HEK293 (cell line): ENCODE measurements around the gene HMG20B.

ENCODE experiments used
- GLIS2 ChIP-seq: fragments of 450-650 bp; formaldehyde crosslinking; IDR thresholded peaks from 2 replicates; pipeline ENCODE4 v1.5.1; 2016; ENCODE audit warnings: missing biosample characterization, missing genetic modification characterization
- KLF1 ChIP-seq: fragments of 450-650 bp; formaldehyde crosslinking; IDR thresholded peaks from 2 replicates; pipeline ENCODE4 v1.5.1; 2016; ENCODE audit warnings: missing biosample characterization, missing genetic modification characterization
- KLF10 ChIP-seq: fragments of 450-650 bp; IDR thresholded peaks from 2 replicates; pipeline ENCODE4 v1.5.1; 2018; ENCODE audit warnings: missing biosample characterization, mild to moderate bottlenecking, missing genetic modification characterization
- KLF16 ChIP-seq: fragments of 450-650 bp; formaldehyde crosslinking; IDR thresholded peaks from 2 replicates; pipeline ENCODE4 v1.5.1; 2017; ENCODE audit warnings: missing biosample characterization, missing genetic modification characterization
- ZBTB44 ChIP-seq: fragments of 450-650 bp; IDR thresholded peaks from 2 replicates; pipeline ENCODE4 v1.5.1; 2018; ENCODE audit warnings: missing biosample characterization, mild to moderate bottlenecking, missing genetic modification characterization
- ZFP3 ChIP-seq: fragments of 450-650 bp; formaldehyde crosslinking; IDR thresholded peaks from 2 replicates; pipeline ENCODE4 v1.5.1; 2016; ENCODE audit warnings: low read depth, missing biosample characterization, missing genetic modification characterization
- ZFP69B ChIP-seq: fragments of 450-650 bp; formaldehyde crosslinking; IDR thresholded peaks from 2 replicates; pipeline ENCODE4 v1.5.1; 2016; ENCODE audit warnings: missing biosample characterization, missing genetic modification characterization
- ZNF266 ChIP-seq: fragments of 450-650 bp; formaldehyde crosslinking; IDR thresholded peaks from 2 replicates; pipeline ENCODE4 v1.5.1; 2016; ENCODE audit warnings: missing biosample characterization, missing genetic modification characterization, low read depth
- ZNF274 ChIP-seq, 2 experiments: fragments of 200-500 bp in 1 of 2; fragments of 450-650 bp in 1 of 2; sonication (Bioruptor generic) in 1 of 2; formaldehyde crosslinking in 1 of 2; IDR thresholded peaks; 2 replicates each; pipeline versions ENCODE4 v1.5.1 to v1.6.1; 2014 to 2016; ENCODE audit warnings: borderline replicate concordance in 1 of 2, inconsistent platforms in 1 of 2, low read length in 1 of 2, missing biosample characterization in 1 of 2, missing genetic modification characterization in 1 of 2
- ZNF292 ChIP-seq: fragments of 450-650 bp; formaldehyde crosslinking; IDR thresholded peaks from 2 replicates; pipeline ENCODE4 v1.5.1; 2016; ENCODE audit warnings: low read depth, missing biosample characterization, missing genetic modification characterization, borderline replicate concordance
- ZNF398 ChIP-seq: fragments of 450-650 bp; formaldehyde crosslinking; IDR thresholded peaks from 2 replicates; pipeline ENCODE4 v1.5.1; 2017; ENCODE audit warnings: missing biosample characterization, missing genetic modification characterization
- ZNF423 ChIP-seq: fragments of 450-650 bp; formaldehyde crosslinking; IDR thresholded peaks from 2 replicates; pipeline ENCODE4 v1.5.1; 2016; ENCODE audit warnings: missing biosample characterization, missing genetic modification characterization
- ZNF426 ChIP-seq: fragments of 450-650 bp; formaldehyde crosslinking; IDR thresholded peaks from 2 replicates; pipeline ENCODE4 v1.5.1; 2017; ENCODE audit warnings: missing biosample characterization, missing genetic modification characterization, mild to moderate bottlenecking, inconsistent platforms, moderate library complexity
- TF ChIP-seq, protein P1 (sequence below): fragments of 450-650 bp; formaldehyde crosslinking; IDR thresholded peaks from 2 replicates; pipeline ENCODE4 v1.5.1; 2016; ENCODE audit warnings: missing biosample characterization, missing genetic modification characterization, borderline replicate concordance
- TF ChIP-seq, protein P2 (sequence below): fragments of 450-650 bp; formaldehyde crosslinking; IDR thresholded peaks from 2 replicates; pipeline ENCODE4 v1.5.1; 2016; ENCODE audit warnings: missing biosample characterization, missing genetic modification characterization, low read depth
- TF ChIP-seq, protein P3 (sequence below): fragments of 450-650 bp; formaldehyde crosslinking; IDR thresholded peaks from 2 replicates; pipeline ENCODE4 v1.5.1; 2016; ENCODE audit warnings: missing biosample characterization, missing genetic modification characterization
- TF ChIP-seq, protein P4 (sequence below): fragments of 450-650 bp; formaldehyde crosslinking; IDR thresholded peaks from 2 replicates; pipeline ENCODE4 v1.5.1; 2016; ENCODE audit warnings: missing biosample characterization, missing genetic modification characterization
- TF ChIP-seq, protein P5 (sequence below): fragments of 450-650 bp; formaldehyde crosslinking; optimal IDR thresholded peaks from 2 replicates; pipeline ENCODE3; 2016; ENCODE audit warnings: missing biosample characterization, mild to moderate bottlenecking, missing genetic modification characterization

HMG20B gene

GRCh38 chr19:3606690-3607289 lies 34.0 kb downstream of the HMG20B start, which contains the start of gene TBXA2R (continued):
- TF ChIP-seq, protein P1, sequence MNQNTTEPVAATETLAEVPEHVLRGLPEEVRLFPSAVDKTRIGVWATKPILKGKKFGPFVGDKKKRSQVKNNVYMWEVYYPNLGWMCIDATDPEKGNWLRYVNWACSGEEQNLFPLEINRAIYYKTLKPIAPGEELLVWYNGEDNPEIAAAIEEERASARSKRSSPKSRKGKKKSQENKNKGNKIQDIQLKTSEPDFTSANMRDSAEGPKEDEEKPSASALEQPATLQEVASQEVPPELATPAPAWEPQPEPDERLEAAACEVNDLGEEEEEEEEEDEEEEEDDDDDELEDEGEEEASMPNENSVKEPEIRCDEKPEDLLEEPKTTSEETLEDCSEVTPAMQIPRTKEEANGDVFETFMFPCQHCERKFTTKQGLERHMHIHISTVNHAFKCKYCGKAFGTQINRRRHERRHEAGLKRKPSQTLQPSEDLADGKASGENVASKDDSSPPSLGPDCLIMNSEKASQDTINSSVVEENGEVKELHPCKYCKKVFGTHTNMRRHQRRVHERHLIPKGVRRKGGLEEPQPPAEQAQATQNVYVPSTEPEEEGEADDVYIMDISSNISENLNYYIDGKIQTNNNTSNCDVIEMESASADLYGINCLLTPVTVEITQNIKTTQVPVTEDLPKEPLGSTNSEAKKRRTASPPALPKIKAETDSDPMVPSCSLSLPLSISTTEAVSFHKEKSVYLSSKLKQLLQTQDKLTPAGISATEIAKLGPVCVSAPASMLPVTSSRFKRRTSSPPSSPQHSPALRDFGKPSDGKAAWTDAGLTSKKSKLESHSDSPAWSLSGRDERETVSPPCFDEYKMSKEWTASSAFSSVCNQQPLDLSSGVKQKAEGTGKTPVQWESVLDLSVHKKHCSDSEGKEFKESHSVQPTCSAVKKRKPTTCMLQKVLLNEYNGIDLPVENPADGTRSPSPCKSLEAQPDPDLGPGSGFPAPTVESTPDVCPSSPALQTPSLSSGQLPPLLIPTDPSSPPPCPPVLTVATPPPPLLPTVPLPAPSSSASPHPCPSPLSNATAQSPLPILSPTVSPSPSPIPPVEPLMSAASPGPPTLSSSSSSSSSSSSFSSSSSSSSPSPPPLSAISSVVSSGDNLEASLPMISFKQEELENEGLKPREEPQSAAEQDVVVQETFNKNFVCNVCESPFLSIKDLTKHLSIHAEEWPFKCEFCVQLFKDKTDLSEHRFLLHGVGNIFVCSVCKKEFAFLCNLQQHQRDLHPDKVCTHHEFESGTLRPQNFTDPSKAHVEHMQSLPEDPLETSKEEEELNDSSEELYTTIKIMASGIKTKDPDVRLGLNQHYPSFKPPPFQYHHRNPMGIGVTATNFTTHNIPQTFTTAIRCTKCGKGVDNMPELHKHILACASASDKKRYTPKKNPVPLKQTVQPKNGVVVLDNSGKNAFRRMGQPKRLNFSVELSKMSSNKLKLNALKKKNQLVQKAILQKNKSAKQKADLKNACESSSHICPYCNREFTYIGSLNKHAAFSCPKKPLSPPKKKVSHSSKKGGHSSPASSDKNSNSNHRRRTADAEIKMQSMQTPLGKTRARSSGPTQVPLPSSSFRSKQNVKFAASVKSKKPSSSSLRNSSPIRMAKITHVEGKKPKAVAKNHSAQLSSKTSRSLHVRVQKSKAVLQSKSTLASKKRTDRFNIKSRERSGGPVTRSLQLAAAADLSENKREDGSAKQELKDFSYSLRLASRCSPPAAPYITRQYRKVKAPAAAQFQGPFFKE: no peak
- peak; percentile 42 for TF ChIP-seq KLF1 (tag by site-specific recombination)
- TF ChIP-seq KLF16 (tag by site-specific recombination): peak; percentile 55; the same call in 1 of the 2 replicates
- TF ChIP-seq, protein P2, sequence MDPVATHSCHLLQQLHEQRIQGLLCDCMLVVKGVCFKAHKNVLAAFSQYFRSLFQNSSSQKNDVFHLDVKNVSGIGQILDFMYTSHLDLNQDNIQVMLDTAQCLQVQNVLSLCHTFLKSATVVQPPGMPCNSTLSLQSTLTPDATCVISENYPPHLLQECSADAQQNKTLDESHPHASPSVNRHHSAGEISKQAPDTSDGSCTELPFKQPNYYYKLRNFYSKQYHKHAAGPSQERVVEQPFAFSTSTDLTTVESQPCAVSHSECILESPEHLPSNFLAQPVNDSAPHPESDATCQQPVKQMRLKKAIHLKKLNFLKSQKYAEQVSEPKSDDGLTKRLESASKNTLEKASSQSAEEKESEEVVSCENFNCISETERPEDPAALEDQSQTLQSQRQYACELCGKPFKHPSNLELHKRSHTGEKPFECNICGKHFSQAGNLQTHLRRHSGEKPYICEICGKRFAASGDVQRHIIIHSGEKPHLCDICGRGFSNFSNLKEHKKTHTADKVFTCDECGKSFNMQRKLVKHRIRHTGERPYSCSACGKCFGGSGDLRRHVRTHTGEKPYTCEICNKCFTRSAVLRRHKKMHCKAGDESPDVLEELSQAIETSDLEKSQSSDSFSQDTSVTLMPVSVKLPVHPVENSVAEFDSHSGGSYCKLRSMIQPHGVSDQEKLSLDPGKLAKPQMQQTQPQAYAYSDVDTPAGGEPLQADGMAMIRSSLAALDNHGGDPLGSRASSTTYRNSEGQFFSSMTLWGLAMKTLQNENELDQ: no peak
- no peak for TF ChIP-seq ZNF266 (tag by site-specific recombination)
- TF ChIP-seq, protein P3, sequence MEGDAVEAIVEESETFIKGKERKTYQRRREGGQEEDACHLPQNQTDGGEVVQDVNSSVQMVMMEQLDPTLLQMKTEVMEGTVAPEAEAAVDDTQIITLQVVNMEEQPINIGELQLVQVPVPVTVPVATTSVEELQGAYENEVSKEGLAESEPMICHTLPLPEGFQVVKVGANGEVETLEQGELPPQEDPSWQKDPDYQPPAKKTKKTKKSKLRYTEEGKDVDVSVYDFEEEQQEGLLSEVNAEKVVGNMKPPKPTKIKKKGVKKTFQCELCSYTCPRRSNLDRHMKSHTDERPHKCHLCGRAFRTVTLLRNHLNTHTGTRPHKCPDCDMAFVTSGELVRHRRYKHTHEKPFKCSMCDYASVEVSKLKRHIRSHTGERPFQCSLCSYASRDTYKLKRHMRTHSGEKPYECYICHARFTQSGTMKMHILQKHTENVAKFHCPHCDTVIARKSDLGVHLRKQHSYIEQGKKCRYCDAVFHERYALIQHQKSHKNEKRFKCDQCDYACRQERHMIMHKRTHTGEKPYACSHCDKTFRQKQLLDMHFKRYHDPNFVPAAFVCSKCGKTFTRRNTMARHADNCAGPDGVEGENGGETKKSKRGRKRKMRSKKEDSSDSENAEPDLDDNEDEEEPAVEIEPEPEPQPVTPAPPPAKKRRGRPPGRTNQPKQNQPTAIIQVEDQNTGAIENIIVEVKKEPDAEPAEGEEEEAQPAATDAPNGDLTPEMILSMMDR (tag by site-specific recombination): no peak
- no peak for TF ChIP-seq ZBTB44 (tag by site-specific recombination)
- TF ChIP-seq ZFP69B: peak; percentile 37; the same call in 1 of the 2 replicates
- TF ChIP-seq, protein P4, sequence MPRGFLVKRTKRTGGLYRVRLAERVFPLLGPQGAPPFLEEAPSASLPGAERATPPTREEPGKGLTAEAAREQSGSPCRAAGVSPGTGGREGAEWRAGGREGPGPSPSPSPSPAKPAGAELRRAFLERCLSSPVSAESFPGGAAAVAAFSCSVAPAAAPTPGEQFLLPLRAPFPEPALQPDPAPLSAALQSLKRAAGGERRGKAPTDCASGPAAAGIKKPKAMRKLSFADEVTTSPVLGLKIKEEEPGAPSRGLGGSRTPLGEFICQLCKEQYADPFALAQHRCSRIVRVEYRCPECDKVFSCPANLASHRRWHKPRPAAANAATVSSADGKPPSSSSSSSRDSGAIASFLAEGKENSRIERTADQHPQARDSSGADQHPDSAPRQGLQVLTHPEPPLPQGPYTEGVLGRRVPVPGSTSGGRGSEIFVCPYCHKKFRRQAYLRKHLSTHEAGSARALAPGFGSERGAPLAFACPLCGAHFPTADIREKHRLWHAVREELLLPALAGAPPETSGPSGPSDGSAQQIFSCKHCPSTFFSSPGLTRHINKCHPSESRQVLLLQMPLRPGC (tag by site-specific recombination): no peak
- TF ChIP-seq GLIS2 (tag by site-specific recombination): peak; percentile 78
- no peak for TF ChIP-seq ZNF274 (IDR thresholded peaks at IDR 0.05; ENCODE audit: low read length)
- TF ChIP-seq ZNF274 (tag by site-specific recombination; IDR thresholded peaks at IDR 0.05; ENCODE audit: borderline replicate concordance): no peak
- TF ChIP-seq ZNF292 (tag by site-specific recombination): no peak
- TF ChIP-seq ZNF398: peak; percentile 32; the same call in 1 of the 2 replicates
- peak; percentile 89 for TF ChIP-seq ZNF423 (tag by site-specific recombination)
- TF ChIP-seq, protein P5, sequence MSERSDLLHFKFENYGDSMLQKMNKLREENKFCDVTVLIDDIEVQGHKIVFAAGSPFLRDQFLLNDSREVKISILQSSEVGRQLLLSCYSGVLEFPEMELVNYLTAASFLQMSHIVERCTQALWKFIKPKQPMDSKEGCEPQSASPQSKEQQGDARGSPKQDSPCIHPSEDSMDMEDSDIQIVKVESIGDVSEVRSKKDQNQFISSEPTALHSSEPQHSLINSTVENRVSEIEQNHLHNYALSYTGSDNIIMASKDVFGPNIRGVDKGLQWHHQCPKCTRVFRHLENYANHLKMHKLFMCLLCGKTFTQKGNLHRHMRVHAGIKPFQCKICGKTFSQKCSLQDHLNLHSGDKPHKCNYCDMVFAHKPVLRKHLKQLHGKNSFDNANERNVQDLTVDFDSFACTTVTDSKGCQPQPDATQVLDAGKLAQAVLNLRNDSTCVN (tag by site-specific recombination): peak; percentile 26
- no peak for TF ChIP-seq ZNF426
- TF ChIP-seq ZFP3: no peak
- TF ChIP-seq KLF10 (tag by site-specific recombination): peak; percentile 53; the same call in 1 of the 2 replicates
